Adrenal gland (tissue), 12 donors: ENCODE results near the gene TPGS2. TPM values are rescaled to one million over a fixed set of nuclear protein-coding genes. Genes with fewer than 3 reads are reported as not detected.

ENCODE experiments used
- DNase-seq, 7 donors: peaks; one replicate each; pipeline ENCODE4 v3.0.0-alpha.2; 2019 to 2020
- H3K27ac ChIP-seq, 5 donors: fragments of 200-600 bp; sonication (generic) in 4 of 5; 1 replicate in 3 of 5; 2 replicates in 2 of 5; pipeline versions ENCODE4 v1.5.1 to v1.8.0; 2016 to 2020; ENCODE audit warnings: mild to moderate bottlenecking in 1 of 5
- H3K27me3 ChIP-seq: fragments of 200-600 bp; 2 replicates; pipeline ENCODE4 v1.8.0; 2021
- H3K36me3 ChIP-seq, 2 donors: fragments of 200-600 bp; replicated peaks in 1 of 2; 1 replicate in 1 of 2; 2 replicates in 1 of 2; pipeline versions ENCODE4 v1.5.1 to v1.8.0; 2018 to 2022
- H3K4me1 ChIP-seq, 2 donors: fragments of 200-600 bp; replicated peaks in 1 of 2; 1 replicate in 1 of 2; 2 replicates in 1 of 2; pipeline versions ENCODE4 v1.5.1 to v1.8.0; 2018 to 2021
- H3K4me3 ChIP-seq, 4 donors: fragments of 200-600 bp; sonication (generic) in 3 of 4; one replicate each; pipeline ENCODE4 v1.5.1; 2016 to 2018
- H3K9me3 ChIP-seq, 3 donors: fragments of 200-600 bp; sonication (generic) in 1 of 3; replicated peaks in 1 of 3; 1 replicate in 2 of 3; 2 replicates in 1 of 3; pipeline versions ENCODE4 v1.5.1 to v1.8.0; 2016 to 2021
- POLR2A ChIP-seq, 2 donors: fragments of 450-650 bp; IDR thresholded peaks; one replicate each; pipeline ENCODE4 v1.6.1; 2017; ENCODE audit warnings: antibody characterized with exemption in 2 of 2, mild to moderate bottlenecking in 2 of 2, moderate library complexity in 1 of 2
- WGBS, 4 donors: extraction: QIAGEN DNeasy Blood & Tissue Kit in 2 of 4; methylation state at CpG; one replicate each; pipeline versions ENCODE4 v1.1.5 to v1.1.7; 2013 to 2017; 5-methylcytosine and 5-hydroxymethylcytosine counted together
- intact Hi-C, 2 donors: fragments of 100-400 bp; cut with DNase I; formaldehyde crosslinking; loops; one replicate each; pipeline versions ENCODE4 v1.14.1 to v1.15.0; 2022 to 2023
- polyA plus RNA-seq, 3 donors: library from polyadenylated mRNA; stranded (reverse); fragments of 200-250 nt in 2 of 3; fragments of 350-450 nt in 1 of 3; fragmentation: Illumina TruSeq in 1 of 3; extraction: RNeasy Lipid Tissue Mini Kit (QIAGEN cat#74804) in 1 of 3; gene quantifications; one replicate each; pipeline ENCODE4 v1.2.3, GENCODE V29; 2013 to 2014
- total RNA-seq, 9 donors: library from RNA; depleted of rRNA in 4 of 9; stranded (reverse); fragments of >200 nt in 4 of 9; fragments of 120-200 nt in 1 of 9; fragmentation: NEBNext Ultra II Directional in 1 of 9; extraction: Animal tissue kit (Norgen Biotek cat#: 25700) in 1 of 9; gene quantifications; one replicate each; pipeline versions ENCODE4 v1.1.0 to v1.2.4, GENCODE V29; 2013 to 2023
- TF ChIP-seq, protein P1 (sequence below), 6 experiments: fragments of 450-650 bp in 4 of 6; fragments of 200-600 bp in 2 of 6; sonication (generic) in 1 of 6; IDR thresholded peaks; 1 replicate in 5 of 6; 2 replicates in 1 of 6; pipeline versions ENCODE4 v1.5.1 to v1.8.0; 2016 to 2021; ENCODE audit warnings: antibody characterized with exemption in 6 of 6, mild to moderate bottlenecking in 2 of 6, moderate library complexity in 1 of 6
- donor health status: healthy with polysubstance abuse.
- donor health status: Bipolar disorder and iron deficiency.
- donor health status: DM: yes; HTN: yes; CAD: no.
- donor health status: DM: no; HTN: no; CAD: no.
- donor health status: DM: no; HTN: no; CAD: no.
- donor health status: DM: yes; HTN: yes; CAD: no.

The TPGS2 gene
- total and polyA plus RNA-seq, 12 donors = 35.3 to 247 (median 87.9) TPM

DNA sequence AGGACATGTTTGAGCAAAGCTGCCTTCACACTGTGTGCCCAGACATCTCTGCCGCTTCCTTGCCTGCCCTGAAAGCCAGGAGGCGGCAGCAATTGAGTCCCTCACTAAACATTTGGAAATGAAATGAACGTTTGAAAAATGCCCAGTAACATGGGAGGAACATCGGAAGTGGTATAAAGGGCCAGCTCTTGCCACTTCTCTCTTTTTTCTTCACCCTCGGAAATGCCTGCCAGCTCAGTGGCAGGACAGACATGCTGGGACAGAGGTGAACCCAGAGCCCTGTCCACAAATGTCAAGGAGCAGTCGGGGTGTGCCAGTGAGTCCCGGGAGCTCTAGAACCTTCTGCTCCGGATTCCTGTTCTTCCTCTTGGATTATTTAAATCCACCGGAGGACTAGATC is 46.1 kb downstream of the TPGS2 start:
- no peak overlapping the region for H3K4me3 ChIP-seq
- 87 to 95% (median 88%) methylated on average over 9 of the region's 9 CpGs for WGBS, 4 donors
- H3K27me3 ChIP-seq = no peaks in the 10 kb centered on the region
- no peaks in the 10 kb centered on the region for H3K4me1 ChIP-seq
- intact Hi-C loops = no loop called here
- DNase-seq = no peak
- H3K36me3 ChIP-seq = peaks cover 0 to 17% of the 10 kb centered on the region in 2 donors
- TF ChIP-seq, protein P1, sequence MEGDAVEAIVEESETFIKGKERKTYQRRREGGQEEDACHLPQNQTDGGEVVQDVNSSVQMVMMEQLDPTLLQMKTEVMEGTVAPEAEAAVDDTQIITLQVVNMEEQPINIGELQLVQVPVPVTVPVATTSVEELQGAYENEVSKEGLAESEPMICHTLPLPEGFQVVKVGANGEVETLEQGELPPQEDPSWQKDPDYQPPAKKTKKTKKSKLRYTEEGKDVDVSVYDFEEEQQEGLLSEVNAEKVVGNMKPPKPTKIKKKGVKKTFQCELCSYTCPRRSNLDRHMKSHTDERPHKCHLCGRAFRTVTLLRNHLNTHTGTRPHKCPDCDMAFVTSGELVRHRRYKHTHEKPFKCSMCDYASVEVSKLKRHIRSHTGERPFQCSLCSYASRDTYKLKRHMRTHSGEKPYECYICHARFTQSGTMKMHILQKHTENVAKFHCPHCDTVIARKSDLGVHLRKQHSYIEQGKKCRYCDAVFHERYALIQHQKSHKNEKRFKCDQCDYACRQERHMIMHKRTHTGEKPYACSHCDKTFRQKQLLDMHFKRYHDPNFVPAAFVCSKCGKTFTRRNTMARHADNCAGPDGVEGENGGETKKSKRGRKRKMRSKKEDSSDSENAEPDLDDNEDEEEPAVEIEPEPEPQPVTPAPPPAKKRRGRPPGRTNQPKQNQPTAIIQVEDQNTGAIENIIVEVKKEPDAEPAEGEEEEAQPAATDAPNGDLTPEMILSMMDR (IDR thresholded peaks at IDR 0.05) = no peak
- TF ChIP-seq POLR2A (IDR thresholded peaks at IDR 0.05) = no peak
- no peaks in the 10 kb centered on the region for H3K9me3 ChIP-seq
- H3K27ac ChIP-seq = no peak overlapping the region

DNA sequence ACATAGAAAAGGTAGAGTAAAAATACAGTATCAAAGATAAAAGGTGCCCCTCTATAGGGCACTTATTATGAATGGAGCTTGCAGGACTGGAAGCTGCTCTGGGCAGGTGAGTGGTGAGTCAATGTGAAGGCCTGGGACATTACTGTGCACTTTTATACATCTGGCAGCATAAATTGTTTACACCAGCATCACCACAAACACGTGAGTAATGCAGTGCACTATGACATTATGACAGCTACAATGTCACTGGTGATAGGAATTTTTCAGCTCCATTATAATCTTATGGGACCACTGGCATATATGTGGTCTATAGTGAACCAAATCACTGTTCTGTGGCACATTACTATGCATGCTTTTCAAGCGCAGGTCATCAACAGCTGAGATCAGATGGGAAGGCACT is 48.1 kb downstream of the TPGS2 start:
- intact Hi-C loops = no loop called here
- H3K36me3 ChIP-seq = peaks cover 0 to 17% of the 10 kb centered on the region in 2 donors
- no peak overlapping the region for H3K27ac ChIP-seq
- no peaks in the 10 kb centered on the region for H3K27me3 ChIP-seq
- H3K4me1 ChIP-seq = no peaks in the 10 kb centered on the region
- no peaks in the 10 kb centered on the region for H3K9me3 ChIP-seq
- no peak for DNase-seq
- no peak overlapping the region for H3K4me3 ChIP-seq
- WGBS, 4 donors = 73 to 94% (median 89%) methylated on average over 2 of the region's 2 CpGs
- TF ChIP-seq, protein P1 (IDR thresholded peaks at IDR 0.05) = no peak
- TF ChIP-seq POLR2A (IDR thresholded peaks at IDR 0.05) = no peak

DNA sequence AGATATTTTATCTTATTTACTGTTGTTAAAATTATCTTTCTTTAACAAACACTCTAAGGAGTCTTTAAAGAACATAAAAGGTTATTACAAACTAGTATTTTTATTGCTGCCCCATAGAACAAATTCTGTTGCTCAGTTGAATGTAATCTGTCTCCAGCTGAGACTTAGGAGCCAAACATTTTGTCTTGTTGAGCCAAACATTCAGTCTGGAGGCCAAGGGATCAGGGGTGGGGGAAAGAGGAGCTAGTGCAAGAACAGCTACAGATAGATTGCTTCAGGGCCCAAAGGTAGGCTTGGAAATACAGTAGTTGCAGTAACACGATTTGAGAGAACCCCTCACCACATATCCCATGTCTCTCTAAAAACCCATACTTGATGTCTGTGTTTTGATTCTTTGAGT is 51.2 kb downstream of the TPGS2 start:
- no peak for DNase-seq
- intact Hi-C loops = no loop called here
- TF ChIP-seq POLR2A (IDR thresholded peaks at IDR 0.05) = no peak
- TF ChIP-seq, protein P1 (IDR thresholded peaks at IDR 0.05) = no peak
- 84 to 95% (median 92%) methylated on average over 1 of the region's 1 CpG for WGBS, 4 donors
- no peaks in the 10 kb centered on the region for H3K9me3 ChIP-seq
- H3K27me3 ChIP-seq = no peaks in the 10 kb centered on the region
- H3K4me3 ChIP-seq = no peak overlapping the region
- H3K36me3 ChIP-seq = peaks cover 0 to 17% of the 10 kb centered on the region in 2 donors
- H3K4me1 ChIP-seq = no peaks in the 10 kb centered on the region
- no peak overlapping the region for H3K27ac ChIP-seq

DNA sequence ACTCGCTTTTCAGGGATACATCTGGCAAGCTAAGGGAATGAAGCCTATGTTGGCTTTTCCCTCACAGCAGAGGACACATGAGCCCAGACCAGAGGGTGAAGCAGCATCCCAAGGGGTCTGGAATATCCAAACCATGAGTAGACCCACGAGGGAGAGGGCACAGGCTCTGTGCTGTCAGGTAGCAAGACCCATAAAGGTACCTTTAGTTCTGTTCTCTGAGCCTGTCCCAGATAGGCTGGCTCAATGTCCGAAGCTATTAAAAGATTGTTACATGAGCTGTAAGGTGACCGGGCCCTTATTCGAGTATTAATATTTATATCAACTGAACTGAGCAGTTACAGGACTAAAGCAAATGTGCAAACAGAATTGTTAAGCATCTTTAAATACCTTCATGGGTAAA is 52.2 kb downstream of the TPGS2 start:
- intact Hi-C loops = no loop called here
- Histone ChIP-seq H3K4me1 (no peaks in the 10 kb centered on the region), H3K27me3 (no peaks in the 10 kb centered on the region), H3K27ac (no peak overlapping the region), H3K9me3 (no peaks in the 10 kb centered on the region), H3K36me3 (peaks cover 0 to 17% of the 10 kb centered on the region in 2 donors), H3K4me3 (no peak overlapping the region)
- no peak for DNase-seq
- TF ChIP-seq, protein P1 (IDR thresholded peaks at IDR 0.05) = no peak
- no peak for TF ChIP-seq POLR2A (IDR thresholded peaks at IDR 0.05)
- 89 to 94% (median 94%) methylated on average over 5 of the region's 5 CpGs for WGBS, 4 donors
